ENCODE measurements around the gene SIRPB2. TPM values are rescaled to one million over a fixed set of nuclear protein-coding genes. Genes with fewer than 3 reads are reported as not detected.

SIRPB2 gene
- total and polyA plus RNA-seq, 2 of the 8 experiments (the other 6 are each of a cell fraction or from before 2014, with no cell fraction given): 0.28 TPM; not detected in 1

- Histone ChIP-seq H2AK5ac (ENCODE audit: low read depth, low read length) (peak overlapping the region; percentile 9; the same call in 1 of the 2 replicates), H3K4ac (replicated peaks; ENCODE audit: insufficient read length, low read depth, low read length) (no peak overlapping the region), H3K9ac (replicated peaks in 1 of 4; ENCODE audit: extremely low read depth in 1 of 4, low read depth in 3 of 4, low read length in 3 of 4) (no peak overlapping the region; a peak in 2 of 7 replicates), H3K4me2 (ENCODE audit: insufficient read depth in 1 of 2, low read depth in 2 of 2, low read length in 2 of 2) (no peak overlapping the region), H3K23me2 (ENCODE audit: low read depth, low read length) (no peaks in the 10 kb centered on the region), H4K20me1 (replicated peaks in 1 of 2; ENCODE audit: control insufficient read depth in 1 of 2, insufficient read depth in 2 of 2, low read length in 2 of 2) (no peaks in the 10 kb centered on the region), H2BK15ac (ENCODE audit: low read length) (no peak overlapping the region), H2BK12ac (ENCODE audit: low read depth, low read length) (peak overlapping the region; percentile 63; the same call in 1 of the 2 replicates), H4K8ac (ENCODE audit: extremely low read depth, insufficient read depth, low read length) (no peak overlapping the region), H2BK120ac (replicated peaks; ENCODE audit: low read depth, low read length) (no peak overlapping the region), H2AFZ (ENCODE audit: low read length) (peak overlapping the region; percentile 73; the same call in 1 of the 2 replicates), H3K9me3 (ENCODE audit: insufficient read depth in 2 of 2, low read depth in 1 of 2, low read length in 1 of 2) (no peaks in the 10 kb centered on the region; a peak in 1 of 4 replicates), H3K18ac (ENCODE audit: extremely low read depth, low read length) (no peak overlapping the region), H3K27me3 (replicated peaks in 1 of 4; ENCODE audit: control insufficient read depth in 3 of 4, extremely low read depth in 1 of 4, insufficient read depth in 3 of 4, low read length in 3 of 4) (no peaks in the 10 kb centered on the region), H4K5ac (ENCODE audit: insufficient read length, low read depth, low read length) (no peak overlapping the region), H3K4me1 (replicated peaks in 1 of 4; ENCODE audit: control insufficient read depth in 3 of 4, insufficient read depth in 4 of 4, low read length in 3 of 4) (peaks cover 4 to 8% (median 7%) of the 10 kb centered on the region in 4 experiments; a peak in 6 of 7 replicates), H3K79me2 (ENCODE audit: control insufficient read depth in 1 of 2, insufficient read depth in 2 of 2, low read length in 2 of 2) (no peaks in the 10 kb centered on the region), H2BK5ac (ENCODE audit: low read depth, low read length) (peak overlapping the region; percentile 86; the same call in 1 of the 2 replicates), H2BK20ac (ENCODE audit: low read length) (no peak overlapping the region), H3K14ac (ENCODE audit: insufficient read length) (no peak overlapping the region), H3K36me3 (ENCODE audit: control insufficient read depth in 2 of 4, insufficient read depth in 4 of 4, low read length in 3 of 4) (no peaks in the 10 kb centered on the region), H4K91ac (replicated peaks; ENCODE audit: insufficient read length, low read length) (peak overlapping the region; percentile 13), H3K4me3 (ENCODE audit: extremely low read depth in 1 of 4, insufficient read depth in 2 of 4, low read depth in 3 of 4, low read length in 4 of 4) (no peak overlapping the region), H3K27ac (ENCODE audit: low read depth, low read length) (peak overlapping the region; percentile 68; the same call in 1 of the 2 replicates), H3K23ac (ENCODE audit: insufficient read length) (no peak overlapping the region), H3K56ac (replicated peaks; ENCODE audit: insufficient read length, low read depth, low read length) (no peak overlapping the region), H3K79me1 (ENCODE audit: low read depth, low read length) (no peaks in the 10 kb centered on the region)
- POLR2A ChIA-PET (ENCODE audit: partially characterized antibody): interaction anchor here (0.7 to 1.6 kb wide), 2 partner anchors 10 to 50 kb away, joined by 3 to 7 read pairs; partner anchors contain the start of gene SIRPB2
- CTCF ChIA-PET (ENCODE audit: partially characterized antibody): interaction anchor here (0.5 to 1.3 kb wide), 7 partner anchors 10 to 399 kb away, joined by 3 to 6 read pairs (median 3); partner anchors contain the start of gene NSFL1C
- DNase-seq (ENCODE audit: low read depth in 1 of 2, low spot score in 2 of 2) (no peak), FAIRE-seq (peak; percentile 65)
- peak; percentile 2; the same call in 1 of the 2 replicates for TF ChIP-seq MAX (IDR thresholded peaks at IDR 0.05)
- no peak for TF ChIP-seq JUN (IDR thresholded peaks at IDR 0.05; ENCODE audit: low read depth, low read length)
- TF ChIP-seq CEBPB (IDR thresholded peaks at IDR 0.05; ENCODE audit: low read depth, low read length): no peak
- TF ChIP-seq RFX5 (IDR thresholded peaks at IDR 0.05; ENCODE audit: borderline replicate concordance, low read depth, low read length): no peak
- TF ChIP-seq SRF (IDR thresholded peaks at IDR 0.05; ENCODE audit: low read depth, low read length): peak; percentile 97
- WGBS, 2 experiments (ENCODE audit: extremely low coverage in 1 of 2, insufficient coverage in 1 of 2, insufficient read length in 1 of 2, insufficient replicate concordance in 2 of 2, low coverage in 1 of 2, low lambda C conversion rate in 2 of 2, missing lambda C conversion rate in 1 of 2): 43% methylated on average over 3 of the region's 3 CpGs; no CpG with 5 or more reads in 1 of the 2 experiments
These were observed 9.3 kb upstream of the SIRPB2 start for GRCh38 chr20:1500496-1500895.

All from H1 (cell line).